Mesenteric fat pad (tissue), 1 donor: ENCODE results near the gene BST1. TPM values are rescaled to one million over a fixed set of nuclear protein-coding genes. Genes with fewer than 3 reads are reported as not detected.

Experiments
- DNase-seq: peaks from one replicate; pipeline ENCODE4 v3.0.0-alpha.2; 2020; ENCODE audit warnings: low spot score
- total RNA-seq: library from RNA; stranded (reverse); fragmentation: NEBNext Ultra II Directional; extraction: Animal tissue kit (Norgen Biotek cat#: 25700); gene quantifications from one replicate; pipeline ENCODE4 v1.2.1, GENCODE V29; 2021
- donor health status: DM: yes; HTN: yes; CAD: no.

The BST1 gene
- total RNA-seq, 1 donor from 2014 or later, result 21.8 TPM

DNA sequence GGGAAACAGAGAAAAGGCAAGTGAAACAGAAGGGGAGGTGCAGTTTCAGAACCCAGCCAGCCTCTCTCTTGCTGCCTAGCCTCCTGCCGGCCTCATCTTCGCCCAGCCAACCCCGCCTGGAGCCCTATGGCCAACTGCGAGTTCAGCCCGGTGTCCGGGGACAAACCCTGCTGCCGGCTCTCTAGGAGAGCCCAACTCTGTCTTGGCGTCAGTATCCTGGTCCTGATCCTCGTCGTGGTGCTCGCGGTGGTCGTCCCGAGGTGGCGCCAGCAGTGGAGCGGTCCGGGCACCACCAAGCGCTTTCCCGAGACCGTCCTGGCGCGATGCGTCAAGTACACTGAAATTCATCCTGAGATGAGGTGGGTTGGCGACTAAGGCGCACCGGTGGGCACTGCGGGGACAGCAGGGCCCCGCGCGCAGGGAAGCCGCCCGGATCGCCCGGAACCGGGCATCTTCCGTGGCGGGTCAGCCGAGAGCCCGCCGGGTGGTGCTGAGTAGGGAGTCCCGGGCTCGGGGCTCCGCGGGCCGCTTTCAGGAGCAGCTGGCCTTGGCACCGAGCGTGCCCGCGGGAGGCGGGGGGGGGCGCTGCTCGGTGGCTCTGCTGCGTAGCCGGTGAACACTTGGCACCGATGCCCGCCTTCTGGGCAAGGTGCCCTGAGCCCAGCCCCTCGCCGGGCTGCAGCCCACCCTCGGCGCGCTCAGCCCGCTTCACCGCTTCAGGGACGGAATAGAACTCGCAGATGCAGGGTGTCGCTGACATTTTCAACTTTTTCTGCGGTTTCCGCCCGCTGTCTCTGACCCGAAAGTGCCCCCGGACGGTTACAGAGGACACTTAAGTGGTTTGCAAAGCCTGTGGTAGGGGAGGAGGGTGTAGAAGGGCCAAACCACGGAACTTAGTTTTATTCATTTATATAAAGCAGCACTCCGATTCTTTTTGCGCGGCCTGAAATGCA, 75.7 kb downstream of the BST1 start, which contains the start of gene CD38:
Gene CD38 (plus strand): TSS at position 40 of the 953 bp plus-strand sequence. CDS start 87 bp downstream, at position 127.
- no peak for DNase-seq

DNA sequence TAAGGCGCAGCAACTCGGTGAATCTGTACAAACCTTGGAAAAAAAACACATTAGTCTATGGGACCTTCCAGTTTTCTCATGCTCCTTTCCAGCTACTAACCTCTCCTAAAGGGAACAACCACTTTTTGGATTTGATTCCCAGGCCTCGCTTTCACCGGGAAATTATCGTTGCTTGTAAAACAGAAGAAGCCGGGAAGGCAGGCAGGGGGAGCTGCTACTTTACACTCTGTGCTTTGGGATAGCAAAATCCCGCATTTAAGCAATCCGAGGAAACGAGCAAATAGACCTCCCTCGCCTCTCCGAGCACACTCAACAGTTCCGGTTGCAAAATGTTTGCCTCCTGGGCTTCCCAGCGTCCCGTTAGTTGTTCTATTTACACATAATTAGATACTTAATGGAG, 76.4 kb downstream of the BST1 start:
- DNase-seq, result no peak

DNA sequence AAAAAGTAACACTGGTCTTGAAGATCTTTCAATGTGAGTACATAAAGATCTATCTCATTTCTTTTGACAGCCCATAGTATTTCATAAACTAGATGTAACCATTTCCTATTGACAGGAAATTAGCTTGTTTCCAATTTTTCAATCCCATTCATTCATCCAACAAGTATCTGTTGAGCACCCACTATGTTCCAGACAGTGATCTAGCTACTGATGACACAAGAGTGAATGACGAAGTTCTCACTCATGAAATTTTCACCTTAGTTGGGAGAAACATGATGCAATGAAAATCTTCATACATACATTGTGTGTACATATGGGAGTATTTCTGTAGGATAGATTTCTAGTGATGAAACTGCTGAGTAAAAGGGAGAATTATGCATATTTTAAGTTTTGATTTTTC, 76.9 kb downstream of the BST1 start:
- no peak for DNase-seq

DNA sequence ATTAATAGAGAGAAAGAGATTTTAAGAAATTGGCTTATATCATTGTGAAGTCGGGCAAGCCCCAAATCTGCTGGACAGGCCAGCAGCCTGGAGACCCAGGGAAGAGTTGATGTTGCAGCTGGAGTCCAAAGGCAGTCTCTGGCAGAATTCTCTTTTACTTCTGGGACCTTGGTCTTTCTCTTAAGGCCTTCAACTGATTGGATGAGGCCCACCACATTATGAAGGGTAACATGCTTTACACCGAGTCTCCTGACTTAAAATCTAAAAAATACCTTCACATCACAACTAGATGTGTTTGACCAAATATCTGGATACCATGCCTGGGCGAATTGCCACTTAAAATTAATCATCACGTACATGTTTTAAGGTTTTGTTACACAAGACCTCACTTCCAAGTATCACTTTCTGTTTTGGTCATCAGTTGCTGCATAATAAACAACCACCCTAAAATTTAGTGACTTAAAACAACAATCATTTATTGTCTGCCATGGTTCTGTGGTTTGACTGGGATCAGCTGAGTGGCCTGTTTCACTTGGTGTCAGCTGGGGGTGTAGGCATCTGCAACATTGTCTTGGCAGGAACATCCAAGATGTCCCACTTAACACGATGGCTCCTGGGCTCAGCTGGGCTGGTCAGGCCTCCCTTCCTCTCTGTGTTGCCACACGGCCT, 78.7 kb downstream of the BST1 start:
- no peak for DNase-seq

Other genes starting within 250 kb of the BST1 start
- gene CC2D2A, start 233.2 kb upstream of the BST1 start, total RNA-seq, result 14.3 TPM
- gene FBXL5, start 47.7 kb upstream of the BST1 start, total RNA-seq, result 124 TPM
- gene FAM200B, start 21.2 kb upstream of the BST1 start, total RNA-seq, result 32.9 TPM
- gene CD38, start 75.3 kb downstream of the BST1 start, total RNA-seq, result 30.4 TPM
- 0.26 TPM for gene FGFBP1, start 235.7 kb downstream of the BST1 start, total RNA-seq